Right cardiac atrium (tissue), 5 donors: Measurements from ENCODE around the gene QKI. TPM values are rescaled to one million over a fixed set of nuclear protein-coding genes. Genes with fewer than 3 reads are reported as not detected.
"Not testable (repeated sequence)": the region's sequence is repeated elsewhere in the genome, so short reads cannot be mapped to it uniquely, and the experiment has no call there.

Source experiments
- ATAC-seq, 2 donors: fragments of 200-7000 bp; cut with Tn5 transposase; one replicate each; pipeline versions ENCODE4 v1.8.0 to v1.9.1; 2020; ENCODE audit warnings: moderate library complexity in 2 of 2, mild to moderate bottlenecking in 1 of 2
- DNase-seq, 3 donors: peaks; one replicate each; pipeline ENCODE4 v3.0.0-alpha.2; 2020
- H3K27ac ChIP-seq: one replicate; pipeline ENCODE4 v1.5.1; 2013; ENCODE audit warnings: mild to moderate bottlenecking, low read length, control low read depth, moderate library complexity
- H3K27me3 ChIP-seq: one replicate; pipeline ENCODE4 v1.6.1; 2013; ENCODE audit not compliant: control insufficient read depth, insufficient read depth
- H3K4me1 ChIP-seq: one replicate; pipeline ENCODE4 v1.6.1; 2013; ENCODE audit warnings: low read length; ENCODE audit not compliant: control insufficient read depth, insufficient read depth
- H3K4me3 ChIP-seq: one replicate; pipeline ENCODE4 v1.5.1; 2013; ENCODE audit warnings: low read length, control low read depth
- H3K9me3 ChIP-seq: one replicate; pipeline ENCODE4 v1.6.1; 2013; ENCODE audit warnings: low read length; ENCODE audit not compliant: control insufficient read depth
- WGBS: extraction: QIAGEN DNeasy Blood & Tissue Kit; methylation state at CpG from one replicate; pipeline ENCODE4 v1.1.7; 2013; 5-methylcytosine and 5-hydroxymethylcytosine counted together
- intact Hi-C, 4 donors: fragments of 100-400 bp; cut with DNase I; formaldehyde crosslinking; loops; one replicate each; pipeline versions ENCODE4 v1.11.0 to v1.14.0; 2022 to 2023
- polyA plus RNA-seq: library from polyadenylated mRNA; stranded (reverse); fragments of 200-250 nt; gene quantifications from one replicate; pipeline ENCODE4 v1.2.3, GENCODE V29; 2013
- total RNA-seq, 4 donors: library from RNA; stranded (reverse); fragmentation: NEBNext Ultra II Directional; extraction: Animal tissue kit (Norgen Biotek cat#: 25700); gene quantifications; one replicate each; pipeline ENCODE4 v1.2.1, GENCODE V29; 2021
- donor health status: healthy with polysubstance abuse.
- donor health status: DM: no; HTN: yes; CAD: no.
- donor health status: DM: no; HTN: no; CAD: no.
- donor health status: DM: no; HTN: yes; CAD: no; lungs with severe emphysema.
- donor health status: DM: yes; HTN: yes; CAD: no.

QKI gene
- total and polyA plus RNA-seq, 5 donors, result 100 to 415 (median 373) TPM

DNA sequence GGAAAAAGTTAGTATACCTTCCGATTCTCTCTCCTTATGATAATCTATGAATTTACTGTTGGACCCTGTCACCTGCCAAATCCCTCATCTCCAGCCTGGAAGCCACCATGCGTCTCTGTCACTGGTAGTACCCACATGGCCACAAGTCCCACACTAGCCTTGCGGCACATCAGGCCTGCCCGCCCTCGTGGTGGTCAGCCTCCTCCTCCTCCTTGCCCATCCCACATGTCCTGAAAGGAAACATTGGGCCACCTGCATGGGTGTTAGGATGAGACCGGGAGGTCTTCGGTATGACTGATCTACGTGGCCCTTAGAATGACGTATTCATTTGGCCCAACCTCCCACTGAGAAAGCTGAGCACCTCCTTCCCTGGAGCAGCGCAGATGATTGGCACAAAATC lies 37.0 kb upstream of the QKI start:
- DNase-seq, result no peak
- Histone ChIP-seq H3K9me3 (no peaks in the 10 kb centered on the region), H3K27me3 (no peaks in the 10 kb centered on the region), H3K4me3 (no peak overlapping the region), H3K4me1 (no peaks in the 10 kb centered on the region), H3K27ac (no peak overlapping the region)
- intact Hi-C loops, result no loop called here
- WGBS, result 97% methylated on average over 10 of the region's 10 CpGs
- ATAC-seq, result no peak

DNA sequence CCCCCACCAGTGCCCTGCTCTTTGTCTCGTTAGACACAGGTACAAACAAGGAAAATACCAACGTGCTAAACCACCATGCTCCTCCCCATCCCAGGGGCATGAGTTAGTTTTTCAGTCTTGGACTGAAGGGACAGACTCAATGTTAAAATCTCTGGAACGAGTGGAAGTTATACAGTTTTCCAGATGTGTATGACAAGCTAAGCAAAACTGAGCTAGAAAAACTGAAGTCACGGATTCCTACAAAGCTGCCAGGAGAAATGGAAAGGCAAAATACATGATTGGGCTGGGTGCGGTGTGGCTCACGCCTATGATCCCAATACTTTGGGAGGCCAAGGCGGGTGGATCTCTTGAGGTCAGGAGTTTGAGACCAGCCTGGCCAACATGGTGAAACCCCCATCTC lies 34.3 kb upstream of the QKI start:
- ATAC-seq, result no peak

DNA sequence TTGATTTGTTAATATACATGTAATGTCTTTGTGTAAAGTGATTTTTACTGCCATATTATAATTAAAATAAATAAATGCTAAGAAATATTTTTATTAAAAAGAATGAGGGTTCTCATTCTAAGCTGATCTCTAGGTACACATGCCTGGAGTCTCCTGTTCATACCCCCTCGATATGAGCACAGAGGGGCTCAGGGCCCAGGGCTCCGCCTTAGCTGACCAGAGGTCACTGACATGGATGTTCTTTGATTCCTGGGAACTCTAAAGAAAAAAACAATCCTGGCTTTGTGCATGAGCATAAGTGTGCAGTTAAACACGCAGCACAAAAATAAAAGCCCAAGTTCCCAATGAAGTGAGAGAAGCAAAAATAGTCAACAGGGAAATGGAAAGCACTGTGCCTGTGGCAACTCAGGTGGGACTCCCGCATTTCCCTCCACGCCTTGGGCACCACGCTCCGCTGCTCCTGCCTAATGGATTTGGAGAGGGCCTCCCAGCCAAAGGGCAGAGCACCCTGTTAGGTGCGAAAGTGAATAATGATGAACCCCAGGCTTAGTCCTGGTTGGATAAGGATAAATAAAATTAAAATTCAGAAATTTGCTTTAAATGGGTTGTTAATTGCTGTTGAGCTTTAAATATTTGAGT lies 33.3 kb upstream of the QKI start:
- H3K27ac ChIP-seq, result no peak overlapping the region
- no peaks in the 10 kb centered on the region for H3K27me3 ChIP-seq
- no peaks in the 10 kb centered on the region for H3K9me3 ChIP-seq
- H3K4me1 ChIP-seq, result no peaks in the 10 kb centered on the region
- DNase-seq (no peak), ATAC-seq (no peak)
- WGBS, result 92% methylated on average over 8 of the region's 8 CpGs
- no peak overlapping the region for H3K4me3 ChIP-seq
- intact Hi-C loops, result no loop called here

More for the DNA sequence above, 34.3 kb upstream of the QKI start:
- intact Hi-C loops, result no loop called here
- Histone ChIP-seq H3K27me3 (no peaks in the 10 kb centered on the region), H3K4me3 (no peak overlapping the region), H3K27ac (no peak overlapping the region), H3K4me1 (no peaks in the 10 kb centered on the region), H3K9me3 (no peaks in the 10 kb centered on the region)
- 81% methylated on average over 7 of the region's 7 CpGs for WGBS
- DNase-seq, result no peak

DNA sequence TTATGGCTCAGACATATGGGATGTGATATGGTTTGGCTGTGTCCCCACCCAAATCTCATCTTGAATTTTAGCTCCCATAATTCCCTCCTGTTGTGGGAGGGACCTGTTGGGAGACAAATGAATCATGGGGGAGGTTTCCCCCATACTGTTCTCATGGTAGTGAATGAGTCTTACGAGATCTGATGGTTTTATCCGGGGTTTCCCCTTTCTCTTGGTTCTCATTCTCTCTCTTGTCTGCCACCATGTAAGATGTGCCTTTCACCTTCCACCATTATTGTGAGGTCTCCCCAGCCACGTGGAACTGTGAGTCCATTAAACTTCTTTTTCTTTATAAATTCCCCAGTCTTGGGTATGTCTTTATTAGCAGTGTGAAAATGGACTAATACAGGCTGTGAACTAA lies 31.1 kb upstream of the QKI start:
- ATAC-seq, H3K27me3 ChIP-seq, H3K9me3 ChIP-seq, H3K4me3 ChIP-seq, H3K27ac ChIP-seq, intact Hi-C loops, H3K4me1 ChIP-seq, DNase-seq: not testable (repeated sequence)
- WGBS, result 92% methylated on average over 3 of the region's 3 CpGs

DNA sequence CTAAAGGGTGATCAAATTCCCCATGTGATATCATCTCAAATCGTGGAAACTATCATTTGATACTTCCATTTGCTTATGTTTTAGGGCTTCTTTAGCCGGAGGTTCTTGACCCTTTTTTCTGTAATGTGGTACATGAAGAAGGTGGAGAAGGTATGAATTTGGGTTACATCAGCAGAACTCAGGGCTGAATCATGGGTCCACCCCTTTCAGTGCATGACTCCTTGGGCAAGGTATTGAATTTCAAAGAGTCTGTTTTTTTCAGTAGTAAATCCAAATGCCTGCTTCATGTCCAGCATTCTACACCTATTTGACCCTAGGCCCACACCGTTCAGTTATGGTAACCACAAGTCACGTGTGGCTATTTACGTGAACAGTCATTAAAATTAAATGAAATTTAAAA lies 30.6 kb upstream of the QKI start:
- ATAC-seq (no peak), DNase-seq (no peak)
- intact Hi-C loops, result no loop called here
- WGBS, result 96% methylated on average over 5 of the region's 5 CpGs
- Histone ChIP-seq H3K27ac (no peak overlapping the region), H3K4me1 (no peaks in the 10 kb centered on the region), H3K4me3 (no peak overlapping the region), H3K27me3 (no peaks in the 10 kb centered on the region), H3K9me3 (no peaks in the 10 kb centered on the region)

DNA sequence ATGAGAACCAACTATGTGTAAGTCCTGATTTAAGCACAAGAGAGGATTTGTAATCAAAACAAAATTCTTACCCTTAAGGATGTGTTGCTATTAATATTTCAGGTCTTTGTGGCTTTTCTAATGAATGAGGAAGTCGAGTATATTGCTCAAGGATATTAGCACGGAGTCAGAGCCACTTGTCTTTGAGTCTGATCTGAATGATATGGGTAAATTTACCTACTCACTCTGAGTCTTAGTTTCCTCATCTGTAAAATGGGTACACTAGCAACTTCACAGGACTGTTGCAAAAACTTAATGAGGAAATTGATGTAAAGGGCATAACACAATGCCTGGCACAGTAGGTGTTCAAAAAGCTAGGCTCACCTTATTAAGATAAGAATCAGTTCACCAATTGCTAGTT lies 30.0 kb upstream of the QKI start:
- ATAC-seq (no peak), DNase-seq (no peak)
- 72% methylated on average over 2 of the region's 2 CpGs for WGBS
- H3K9me3 ChIP-seq, result no peaks in the 10 kb centered on the region
- H3K4me3 ChIP-seq, result no peak overlapping the region
- H3K27me3 ChIP-seq, result no peaks in the 10 kb centered on the region
- intact Hi-C loops, result no loop called here
- H3K27ac ChIP-seq, result no peak overlapping the region
- no peaks in the 10 kb centered on the region for H3K4me1 ChIP-seq

DNA sequence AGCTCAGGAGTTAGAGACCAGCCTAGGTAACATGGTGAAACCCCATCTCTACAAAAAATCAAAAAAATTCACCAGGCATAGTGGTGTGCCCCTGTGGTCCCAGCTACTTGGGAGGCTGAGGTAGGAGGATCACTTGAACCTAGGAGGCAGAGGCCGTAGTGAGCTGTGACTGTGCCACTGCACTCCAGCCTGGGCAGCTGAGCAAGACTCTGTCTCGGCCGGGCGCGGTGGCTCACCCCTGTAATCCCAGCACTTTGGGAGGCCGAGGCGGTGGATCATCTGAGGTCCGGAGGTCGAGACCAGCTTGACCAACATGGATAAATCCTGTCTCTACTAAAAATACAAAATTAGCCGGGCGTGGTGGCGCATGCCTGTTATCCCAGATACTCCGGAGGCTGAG lies 29.0 kb upstream of the QKI start:
- intact Hi-C loops, result not testable (repeated sequence)

DNA sequence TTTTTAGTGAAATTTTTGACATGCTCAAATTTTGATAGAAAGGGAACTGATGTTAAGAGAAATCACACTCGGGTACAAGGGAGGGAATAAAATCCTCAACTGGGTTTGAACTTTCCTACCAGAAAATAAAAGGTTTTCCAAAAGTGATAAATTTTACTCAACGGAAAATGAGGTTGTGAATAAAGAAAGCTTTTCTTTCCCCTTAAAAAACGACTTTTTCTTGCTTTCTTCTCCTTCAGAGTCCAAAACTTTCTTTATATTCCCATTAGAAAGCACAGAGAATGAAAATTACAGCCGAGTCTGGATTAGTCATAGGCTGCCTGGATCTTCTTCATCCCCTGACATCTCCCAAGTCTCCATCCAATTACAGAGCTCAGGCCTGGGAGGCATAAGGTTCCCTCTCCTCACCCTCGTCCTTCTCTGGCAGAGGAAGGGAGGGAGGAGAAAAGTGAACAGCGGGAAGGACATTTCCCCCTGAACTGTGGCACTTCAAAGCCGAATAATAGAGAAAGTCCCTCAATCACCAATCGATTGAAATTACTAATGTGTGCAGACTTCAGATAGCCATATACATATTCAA lies 28.1 kb upstream of the QKI start:
- Histone ChIP-seq H3K27ac (no peak overlapping the region), H3K4me3 (no peak overlapping the region), H3K4me1 (no peaks in the 10 kb centered on the region), H3K9me3 (no peaks in the 10 kb centered on the region), H3K27me3 (no peaks in the 10 kb centered on the region)
- DNase-seq (no peak), ATAC-seq (no peak)
- intact Hi-C loops, result no loop called here
- 69% methylated on average over 8 of the region's 8 CpGs for WGBS

More for the DNA sequence above, 29.0 kb upstream of the QKI start:
- not testable (repeated sequence) for H3K9me3 ChIP-seq, H3K4me1 ChIP-seq, H3K27me3 ChIP-seq, H3K4me3 ChIP-seq, H3K27ac ChIP-seq, DNase-seq, ATAC-seq
- WGBS, result 98% methylated on average over 13 of the region's 13 CpGs

DNA sequence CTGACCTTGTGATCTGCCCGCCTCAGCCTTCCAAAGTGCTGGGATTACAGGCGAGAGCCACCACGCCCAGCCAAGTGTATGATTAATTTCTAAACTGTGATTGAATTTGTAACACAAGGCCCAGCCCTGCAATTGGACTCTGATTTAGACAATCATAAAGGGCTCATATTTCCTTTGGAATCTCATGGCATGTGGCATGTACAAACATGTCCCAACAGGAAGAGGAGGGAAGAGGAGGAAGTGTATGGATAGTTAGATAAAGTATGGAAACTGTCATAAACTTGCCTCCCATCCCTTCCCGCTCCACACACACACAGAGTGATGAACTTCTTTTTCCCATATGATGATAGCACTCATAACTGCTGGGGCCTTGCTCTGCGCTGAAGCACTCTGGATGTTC lies 27.2 kb upstream of the QKI start:
- Histone ChIP-seq H3K4me1 (peaks cover 4% of the 10 kb centered on the region), H3K27ac (no peak overlapping the region), H3K4me3 (no peak overlapping the region), H3K9me3 (no peaks in the 10 kb centered on the region), H3K27me3 (no peaks in the 10 kb centered on the region)
- intact Hi-C loops, result no loop called here
- peak in 1 of 2 donors; percentile 43 for ATAC-seq
- DNase-seq, result no peak
- WGBS, result 83% methylated on average over 5 of the region's 5 CpGs

DNA sequence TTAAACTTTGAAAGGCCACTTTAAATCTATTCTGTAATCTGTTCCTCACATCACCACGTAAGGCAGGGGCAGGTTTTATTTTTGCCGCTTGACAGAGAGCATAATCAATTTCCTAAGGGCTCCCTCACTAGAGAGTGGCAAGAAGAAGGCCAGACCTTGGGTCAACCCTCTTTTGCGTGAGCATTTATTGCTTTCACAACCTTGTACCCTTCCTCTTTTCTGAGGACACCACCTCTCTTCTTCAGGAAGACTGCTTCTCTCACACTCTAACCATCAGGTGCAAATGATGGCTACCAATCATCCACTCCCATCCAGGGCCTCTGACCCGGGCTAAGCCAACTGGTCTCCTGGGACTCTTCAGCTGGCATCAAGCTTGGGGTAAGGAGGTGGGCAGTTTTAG lies 25.2 kb upstream of the QKI start:
- no peak for ATAC-seq
- intact Hi-C loops, result no loop called here
- Histone ChIP-seq H3K4me1 (peaks cover 4% of the 10 kb centered on the region), H3K4me3 (no peak overlapping the region), H3K9me3 (no peaks in the 10 kb centered on the region), H3K27me3 (no peaks in the 10 kb centered on the region), H3K27ac (no peak overlapping the region)
- 90% methylated on average over 4 of the region's 4 CpGs for WGBS
- no peak for DNase-seq

DNA sequence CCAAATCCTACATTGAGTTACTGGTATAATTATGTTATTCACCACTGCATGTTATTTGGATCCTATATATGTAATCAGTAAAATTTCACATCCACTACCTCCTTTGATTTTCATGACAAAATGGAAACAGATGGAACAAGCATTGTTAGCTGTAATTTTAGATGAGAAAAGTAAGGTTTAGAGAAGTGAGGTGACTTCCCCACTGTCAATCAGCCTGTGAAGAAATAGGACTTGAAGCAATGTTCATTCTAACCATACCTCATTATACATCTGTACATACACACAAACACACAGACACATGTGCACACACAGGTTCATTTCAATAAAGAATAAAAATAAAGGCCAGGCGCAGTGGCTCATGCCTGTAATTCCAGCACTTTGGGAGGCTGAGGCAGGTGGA lies 23.7 kb upstream of the QKI start:
- no peaks in the 10 kb centered on the region for H3K27me3 ChIP-seq
- H3K27ac ChIP-seq, result no peak overlapping the region
- no peak overlapping the region for H3K4me3 ChIP-seq
- H3K4me1 ChIP-seq, result peaks cover 4% of the 10 kb centered on the region
- DNase-seq (no peak), ATAC-seq (no peak)
- WGBS, result 96% methylated on average over 1 of the region's 1 CpG
- intact Hi-C loops, result no loop called here
- H3K9me3 ChIP-seq, result no peaks in the 10 kb centered on the region

DNA sequence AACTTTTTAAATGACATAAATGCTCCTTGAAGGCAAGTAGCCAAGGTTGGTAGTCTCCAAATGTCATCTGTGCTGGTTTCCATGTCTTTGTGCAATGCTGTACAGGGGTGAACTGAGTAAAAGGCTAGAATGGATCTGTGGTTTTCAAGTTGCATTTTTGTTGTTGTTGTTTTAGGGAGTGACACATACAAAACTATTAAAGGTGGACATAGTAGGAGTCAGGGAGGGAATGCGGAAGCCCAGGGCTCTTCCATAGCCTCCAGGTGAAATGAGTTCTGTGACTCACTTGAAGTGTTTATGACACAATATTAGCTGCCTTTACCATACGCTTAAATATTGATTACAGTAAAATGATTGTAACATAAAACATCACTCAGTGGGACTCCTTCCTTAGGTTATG lies 22.5 kb upstream of the QKI start:
- peaks cover 6% of the 10 kb centered on the region for H3K4me1 ChIP-seq
- peak overlapping the region; percentile 49 for H3K27ac ChIP-seq
- intact Hi-C loops, result no loop called here
- WGBS, result 87% methylated on average over 2 of the region's 2 CpGs
- no peak for DNase-seq
- ATAC-seq, result no peak
- no peaks in the 10 kb centered on the region for H3K9me3 ChIP-seq
- no peak overlapping the region for H3K4me3 ChIP-seq
- H3K27me3 ChIP-seq, result no peaks in the 10 kb centered on the region
